Esophagus muscularis mucosa (tissue), 4 donors: Measurements from ENCODE around the gene BZW1. TPM values are rescaled to one million over a fixed set of nuclear protein-coding genes. Genes with fewer than 3 reads are reported as not detected.

Experiments
- DNase-seq: peaks from one replicate; pipeline ENCODE4 v3.0.0-alpha.2; 2017; ENCODE audit errors: extremely low spot score
- H3K27ac ChIP-seq, 4 donors: fragments of 200-600 bp; sonication (generic); replicated peaks in 1 of 4; 1 replicate in 3 of 4; 2 replicates in 1 of 4; pipeline ENCODE4 v1.5.1; 2016 to 2019; ENCODE audit warnings: mild to moderate bottlenecking in 1 of 4
- H3K27me3 ChIP-seq, 4 donors: fragments of 200-600 bp; sonication (generic); one replicate each; pipeline versions ENCODE4 v1.5.1 to v1.6.0; 2016 to 2019
- H3K36me3 ChIP-seq, 4 donors: fragments of 200-600 bp; sonication (generic); one replicate each; pipeline ENCODE4 v1.5.1; 2016 to 2019
- H3K4me1 ChIP-seq, 4 donors: fragments of 200-600 bp; sonication (generic); one replicate each; pipeline ENCODE4 v1.5.1; 2016 to 2019
- H3K4me3 ChIP-seq, 4 donors: fragments of 200-600 bp; sonication (generic); 1 replicate in 2 of 4; 2 replicates in 2 of 4; pipeline ENCODE4 v1.5.1; 2016 to 2019; ENCODE audit warnings: mild to moderate bottlenecking in 4 of 4, moderate library complexity in 1 of 4
- H3K9me3 ChIP-seq, 4 donors: fragments of 200-600 bp; sonication (generic); 1 replicate in 3 of 4; 2 replicates in 1 of 4; pipeline ENCODE4 v1.5.1; 2016 to 2019
- EP300 ChIP-seq: sonication (generic); formaldehyde crosslinking; IDR thresholded peaks from one replicate; pipeline ENCODE4 v1.6.1; 2017; ENCODE audit warnings: antibody characterized with exemption
- POLR2A ChIP-seq: fragments of 450-650 bp; IDR thresholded peaks from one replicate; pipeline ENCODE4 v1.6.1; 2017; ENCODE audit warnings: antibody characterized with exemption, moderate library complexity, mild to moderate bottlenecking, low read depth
- POLR2AphosphoS5 ChIP-seq, 2 donors: sonication (generic); formaldehyde crosslinking; IDR thresholded peaks; one replicate each; pipeline ENCODE4 v1.6.1; 2017; ENCODE audit warnings: antibody characterized with exemption in 2 of 2
- WGBS: methylation state at CpG from one replicate; pipeline ENCODE4 v1.1.5; 2018; 5-methylcytosine and 5-hydroxymethylcytosine counted together
- intact Hi-C: fragments of 100-400 bp; cut with DNase I; formaldehyde crosslinking; loops from one replicate; pipeline ENCODE4 v1.15.1; 2023
- small RNA-seq, 3 donors: library from RNA; depleted of rRNA; stranded (forward); fragments of <200 nt; gene quantifications; one replicate each; pipeline ENCODE3, GENCODE V24; 2016
- total RNA-seq, 4 donors: library from RNA; depleted of rRNA; stranded (reverse); fragments of >200 nt; gene quantifications; one replicate each; pipeline versions ENCODE4 v1.1.0 to v1.2.1, GENCODE V29; 2016
- TF ChIP-seq, protein P1 (sequence below), 3 experiments: fragments of 200-600 bp in 2 of 3; fragments of 450-650 bp in 1 of 3; sonication (generic) in 2 of 3; IDR thresholded peaks; one replicate each; pipeline ENCODE4 v1.5.1; 2017 to 2019; ENCODE audit warnings: antibody characterized with exemption in 3 of 3, mild to moderate bottlenecking in 2 of 3, moderate library complexity in 1 of 3

Gene BZW1
- total RNA-seq, 4 donors from 2014 or later, result 262 to 444 (median 376) TPM

GRCh38 chr2:200871151-200871550 lies 59.4 kb downstream of the BZW1 start:
- Histone ChIP-seq H3K4me3 (no peak overlapping the region), H3K4me1 (peaks cover 0 to 16% (median 14%) of the 10 kb centered on the region in 4 donors), H3K9me3 (no peaks in the 10 kb centered on the region), H3K27ac (no peak overlapping the region), H3K36me3 (peaks cover 10 to 47% (median 30%) of the 10 kb centered on the region in 4 donors), H3K27me3 (no peaks in the 10 kb centered on the region)
- intact Hi-C loops, result no loop called here
- DNase-seq, result no peak
- TF ChIP-seq POLR2AphosphoS5 (IDR thresholded peaks at IDR 0.05) (no peak), EP300 (no peak), POLR2A (no peak)
- TF ChIP-seq, protein P1, sequence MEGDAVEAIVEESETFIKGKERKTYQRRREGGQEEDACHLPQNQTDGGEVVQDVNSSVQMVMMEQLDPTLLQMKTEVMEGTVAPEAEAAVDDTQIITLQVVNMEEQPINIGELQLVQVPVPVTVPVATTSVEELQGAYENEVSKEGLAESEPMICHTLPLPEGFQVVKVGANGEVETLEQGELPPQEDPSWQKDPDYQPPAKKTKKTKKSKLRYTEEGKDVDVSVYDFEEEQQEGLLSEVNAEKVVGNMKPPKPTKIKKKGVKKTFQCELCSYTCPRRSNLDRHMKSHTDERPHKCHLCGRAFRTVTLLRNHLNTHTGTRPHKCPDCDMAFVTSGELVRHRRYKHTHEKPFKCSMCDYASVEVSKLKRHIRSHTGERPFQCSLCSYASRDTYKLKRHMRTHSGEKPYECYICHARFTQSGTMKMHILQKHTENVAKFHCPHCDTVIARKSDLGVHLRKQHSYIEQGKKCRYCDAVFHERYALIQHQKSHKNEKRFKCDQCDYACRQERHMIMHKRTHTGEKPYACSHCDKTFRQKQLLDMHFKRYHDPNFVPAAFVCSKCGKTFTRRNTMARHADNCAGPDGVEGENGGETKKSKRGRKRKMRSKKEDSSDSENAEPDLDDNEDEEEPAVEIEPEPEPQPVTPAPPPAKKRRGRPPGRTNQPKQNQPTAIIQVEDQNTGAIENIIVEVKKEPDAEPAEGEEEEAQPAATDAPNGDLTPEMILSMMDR (IDR thresholded peaks at IDR 0.05), result no peak
- WGBS, result 91% methylated on average over 3 of the region's 3 CpGs

GRCh38 chr2:200873560-200873959 lies 61.9 kb downstream of the BZW1 start:
- no peak for TF ChIP-seq POLR2AphosphoS5 (IDR thresholded peaks at IDR 0.05)
- 97% methylated on average over 6 of the region's 6 CpGs for WGBS

More at GRCh38 chr2:200873560-200873959, 61.9 kb downstream of the BZW1 start:
- intact Hi-C loops, result no loop called here
- DNase-seq, result no peak
- Histone ChIP-seq H3K9me3 (no peaks in the 10 kb centered on the region), H3K27ac (no peak overlapping the region), H3K27me3 (no peaks in the 10 kb centered on the region), H3K4me1 (no peaks in the 10 kb centered on the region), H3K36me3 (peaks cover 15 to 71% (median 40%) of the 10 kb centered on the region in 4 donors), H3K4me3 (no peak overlapping the region)

Small RNA genes within 50 kb of the gene (small RNA-seq; reads per million reads assigned to genes)
- gene RF00019 (0 reads per million in 3 donors), gene RNA5SP115 (0 to 0.08 (median 0) reads per million in 3 donors), gene RNU1-133P (0 reads per million in 3 donors), gene RNU6-31P (0 to 0.50 (median 0) reads per million in 3 donors)

Other genes with a start within 250 kb of the BZW1 start
- 100 to 1,000 TPM in 1 of 4 donors, 10 to 100 TPM in 3; 54.0 to 113 (median 81.9) TPM for gene AOX1, start 225.9 kb upstream of the BZW1 start, total RNA-seq
- 100 to 1,000 TPM in 3 of 4 donors, 10 to 100 TPM in 1; 94.3 to 177 (median 108) TPM for gene CLK1, start 52.7 kb downstream of the BZW1 start, total RNA-seq
- 10 to 100 TPM in 3 of 4 donors, 1 to 10 TPM in 1; 6.9 to 16.3 (median 13.4) TPM for gene PPIL3, start 77.2 kb downstream of the BZW1 start, total RNA-seq
- 10 to 100 TPM; 11.8 to 21.1 (median 15.5) TPM for gene NIF3L1, start 77.5 kb downstream of the BZW1 start, total RNA-seq
- 10 to 100 TPM in 2 of 4 donors, 1 to 10 TPM in 2; 9.4 to 15.0 (median 10.8) TPM for gene ORC2, start 151.8 kb downstream of the BZW1 start, total RNA-seq